Left ventricle myocardium superior (tissue), 1 donor: ENCODE results near the gene ADARB1. TPM values are rescaled to one million over a fixed set of nuclear protein-coding genes. Genes with fewer than 3 reads are reported as not detected.

Source experiments
- ATAC-seq: fragments of 200-7000 bp; cut with Tn5 transposase; one replicate; pipeline ENCODE4 v1.9.1; 2020; ENCODE audit warnings: mild to moderate bottlenecking, moderate library complexity
- DNase-seq: peaks from one replicate; pipeline ENCODE4 v3.0.0-alpha.2; 2020
- intact Hi-C: fragments of 100-400 bp; cut with micrococcal nuclease; formaldehyde crosslinking; loops from one replicate; pipeline ENCODE4 v1.11.0; 2022
- total RNA-seq: library from RNA; stranded (reverse); fragmentation: NEBNext Ultra II Directional; extraction: Animal tissue kit (Norgen Biotek cat#: 25700); gene quantifications from one replicate; pipeline ENCODE4 v1.2.1, GENCODE V29; 2021
- donor health status: DM: no; HTN: yes; CAD: no; lungs with severe emphysema.

The ADARB1 gene
- total RNA-seq, 1 donor from 2014 or later, result 13.6 TPM

GRCh38 chr21:45199201-45199600, 124.8 kb downstream of the ADARB1 start:
- intact Hi-C loops, result no loop called here
- no peak for ATAC-seq
- DNase-seq, result no peak

GRCh38 chr21:45200031-45200430, 125.7 kb downstream of the ADARB1 start:
- ATAC-seq (no peak), DNase-seq (no peak)
- intact Hi-C loops, result no loop called here

GRCh38 chr21:45200581-45201296, 126.4 kb downstream of the ADARB1 start:
- DNase-seq (no peak), ATAC-seq (no peak)
- intact Hi-C loops, result no loop called here

GRCh38 chr21:45202344-45202743, 128.0 kb downstream of the ADARB1 start:
- intact Hi-C loops, result no loop called here
- ATAC-seq, result no peak
- no peak for DNase-seq

GRCh38 chr21:45202889-45203288, 128.5 kb downstream of the ADARB1 start:
- intact Hi-C loops, result no loop called here
- ATAC-seq (no peak), DNase-seq (no peak)

- DNase-seq, result no peak
- no peak for ATAC-seq
- intact Hi-C loops, result no loop called here
Observed at GRCh38 chr21:45203983-45204382, 129.6 kb downstream of the ADARB1 start.

- ATAC-seq (no peak), DNase-seq (no peak)
- intact Hi-C loops, result no loop called here
Observed at GRCh38 chr21:45204395-45204794, 130.0 kb downstream of the ADARB1 start.

GRCh38 chr21:45207839-45208626, 133.7 kb downstream of the ADARB1 start:
- ATAC-seq (no peak), DNase-seq (no peak)
- intact Hi-C loops, result no loop called here

- ATAC-seq, result no peak
- intact Hi-C loops, result no loop called here
- no peak for DNase-seq
Observed at GRCh38 chr21:45208627-45208951, 134.2 kb downstream of the ADARB1 start.

GRCh38 chr21:45209046-45209445, 134.7 kb downstream of the ADARB1 start:
- no peak for ATAC-seq
- no peak for DNase-seq
- intact Hi-C loops, result no loop called here

- intact Hi-C loops, result no loop called here
- ATAC-seq (no peak), DNase-seq (no peak)
Observed at GRCh38 chr21:45209685-45210284, 135.4 kb downstream of the ADARB1 start.

GRCh38 chr21:45210461-45210983, 136.1 kb downstream of the ADARB1 start:
- intact Hi-C loops, result no loop called here
- no peak for ATAC-seq
- no peak for DNase-seq

GRCh38 chr21:45211661-45212060, 137.3 kb downstream of the ADARB1 start:
- DNase-seq (no peak), ATAC-seq (no peak)
- intact Hi-C loops, result no loop called here

- no peak for DNase-seq
- intact Hi-C loops, result no loop called here
- no peak for ATAC-seq
Observed at GRCh38 chr21:45213392-45213791, 139.0 kb downstream of the ADARB1 start.

GRCh38 chr21:45215213-45215612, 140.8 kb downstream of the ADARB1 start:
- DNase-seq (no peak), ATAC-seq (no peak)
- intact Hi-C loops, result no loop called here

GRCh38 chr21:45217010-45217409, 142.6 kb downstream of the ADARB1 start:
- DNase-seq (no peak), ATAC-seq (no peak)
- intact Hi-C loops, result no loop called here

GRCh38 chr21:45219517-45219916, 145.1 kb downstream of the ADARB1 start:
- ATAC-seq (no peak), DNase-seq (no peak)
- intact Hi-C loops, result no loop called here

- no peak for DNase-seq
- intact Hi-C loops, result no loop called here
- ATAC-seq, result peak; percentile 38
Observed at GRCh38 chr21:45220071-45220481, 145.7 kb downstream of the ADARB1 start.

- intact Hi-C loops, result no loop called here
- ATAC-seq, result no peak
Observed at GRCh38 chr21:45220714-45221490, 146.5 kb downstream of the ADARB1 start.

GRCh38 chr21:45222001-45222400, 147.6 kb downstream of the ADARB1 start:
- ATAC-seq (no peak), DNase-seq (no peak)
- intact Hi-C loops, result no loop called here

More at GRCh38 chr21:45220714-45221490, 146.5 kb downstream of the ADARB1 start:
- no peak for DNase-seq
